Right renal pelvis (tissue), 4 donors: ENCODE data around the gene VSTM5. TPM values are rescaled to one million over a fixed set of nuclear protein-coding genes. Genes with fewer than 3 reads are reported as not detected.

ENCODE experiments used
- DNase-seq, 4 donors: peaks; one replicate each; pipeline ENCODE4 v3.0.0-alpha.2; 2013; ENCODE audit warnings: low read depth in 4 of 4, low spot score in 3 of 4, missing footprints in 1 of 4
- polyA plus RNA-seq, 4 donors: library from polyadenylated mRNA; unstranded; fragments of 120-200 nt; gene quantifications; one replicate each; pipeline ENCODE4 v1.2.1, GENCODE V29; 2013; ENCODE audit not compliant: insufficient read length in 4 of 4

VSTM5 gene
- polyA plus RNA-seq, 4 donors, result 1.2 to 2.9 (median 2.1) TPM

- DNase-seq, result no peak
These were observed 6.5 kb downstream of the VSTM5 start for GRCh38 chr11:93843906-93844305.

GRCh38 chr11:93842461-93842860 is 8.0 kb downstream of the VSTM5 start:
- no peak for DNase-seq

GRCh38 chr11:93842034-93842433 is 8.4 kb downstream of the VSTM5 start:
- no peak for DNase-seq

- DNase-seq, result no peak
These were observed 9.0 kb downstream of the VSTM5 start for GRCh38 chr11:93841446-93841845.

- DNase-seq, result no peak
These were observed 9.4 kb downstream of the VSTM5 start for GRCh38 chr11:93840981-93841380.

- DNase-seq, result no peak
These were observed 10.2 kb downstream of the VSTM5 start for GRCh38 chr11:93840180-93840579.

- DNase-seq, result no peak
These were observed 11.5 kb downstream of the VSTM5 start for GRCh38 chr11:93838967-93839366.

- no peak for DNase-seq
These were observed 17.6 kb downstream of the VSTM5 start for GRCh38 chr11:93832780-93833179.

- no peak for DNase-seq
These were observed 18.9 kb downstream of the VSTM5 start for GRCh38 chr11:93831343-93832127.

- DNase-seq, result no peak
These were observed 20.8 kb downstream of the VSTM5 start for GRCh38 chr11:93829598-93829997.

- no peak for DNase-seq
These were observed 23.1 kb downstream of the VSTM5 start for GRCh38 chr11:93827363-93827762.

GRCh38 chr11:93823210-93823609 is 27.2 kb downstream of the VSTM5 start:
- no peak for DNase-seq

GRCh38 chr11:93822359-93822758 is 28.1 kb downstream of the VSTM5 start:
- DNase-seq, result no peak

- DNase-seq, result peak in 1 of 4 donors; percentile 7
These were observed 28.8 kb downstream of the VSTM5 start for GRCh38 chr11:93821617-93822016.

- DNase-seq, result no peak
These were observed 29.6 kb downstream of the VSTM5 start for GRCh38 chr11:93820847-93821246.

- DNase-seq, result no peak
These were observed 30.3 kb downstream of the VSTM5 start for GRCh38 chr11:93819966-93820695.

- DNase-seq, result no peak
These were observed 32.7 kb downstream of the VSTM5 start for GRCh38 chr11:93817426-93818348.

- no peak for DNase-seq
These were observed 35.3 kb downstream of the VSTM5 start for GRCh38 chr11:93814966-93815633.

- DNase-seq, result no peak
These were observed 36.4 kb downstream of the VSTM5 start for GRCh38 chr11:93813974-93814373.

- no peak for DNase-seq
These were observed 42.4 kb downstream of the VSTM5 start for GRCh38 chr11:93807980-93808379.
